Duodenal mucosa (tissue), 2 donors: ENCODE measurements around the gene PDS5B.

Experiments used
- H3K27ac ChIP-seq: one replicate; pipeline ENCODE4 v1.7.0; 2013; ENCODE audit warnings: low read depth, low read length
- H3K27me3 ChIP-seq, 2 donors: one replicate each; pipeline ENCODE4 v1.7.0; 2013; ENCODE audit warnings: low read length in 2 of 2, control low read depth in 1 of 2; ENCODE audit not compliant: insufficient read depth in 2 of 2, control insufficient read depth in 1 of 2
- H3K36me3 ChIP-seq, 2 donors: one replicate each; pipeline ENCODE4 v1.7.0; 2013; ENCODE audit warnings: low read length in 2 of 2, control low read depth in 1 of 2; ENCODE audit not compliant: insufficient read depth in 2 of 2, control insufficient read depth in 1 of 2
- H3K4me1 ChIP-seq, 2 donors: one replicate each; pipeline ENCODE4 v1.7.0; 2013; ENCODE audit warnings: low read length in 2 of 2, control low read depth in 1 of 2; ENCODE audit not compliant: insufficient read depth in 2 of 2, control insufficient read depth in 1 of 2
- H3K4me3 ChIP-seq, 2 donors: one replicate each; pipeline ENCODE4 v1.7.0; 2013; ENCODE audit warnings: low read length in 2 of 2, low read depth in 1 of 2
- H3K9ac ChIP-seq, 2 donors: one replicate each; pipeline ENCODE4 v1.7.0; 2013; ENCODE audit warnings: low read length in 2 of 2, low read depth in 1 of 2
- H3K9me3 ChIP-seq, 2 donors: one replicate each; pipeline ENCODE4 v1.7.0; 2013; ENCODE audit warnings: low read length in 2 of 2, control low read depth in 1 of 2; ENCODE audit not compliant: control insufficient read depth in 1 of 2

Gene PDS5B

GRCh38 chr13:32796754-32797153, 210.5 kb downstream of the PDS5B start:
- H3K9ac ChIP-seq: no peak overlapping the region
- no peak overlapping the region for H3K4me3 ChIP-seq
- H3K9me3 ChIP-seq: no peaks in the 10 kb centered on the region
- no peaks in the 10 kb centered on the region for H3K36me3 ChIP-seq
- no peak overlapping the region for H3K27ac ChIP-seq
- no peaks in the 10 kb centered on the region for H3K4me1 ChIP-seq
- no peaks in the 10 kb centered on the region for H3K27me3 ChIP-seq

- H3K9ac ChIP-seq: no peak overlapping the region
- no peaks in the 10 kb centered on the region for H3K36me3 ChIP-seq
- no peak overlapping the region for H3K27ac ChIP-seq
- no peaks in the 10 kb centered on the region for H3K4me1 ChIP-seq
- no peaks in the 10 kb centered on the region for H3K27me3 ChIP-seq
- no peak overlapping the region for H3K4me3 ChIP-seq
- H3K9me3 ChIP-seq: no peaks in the 10 kb centered on the region
These were observed 215.9 kb downstream of the PDS5B start for GRCh38 chr13:32802159-32802558.

DNA sequence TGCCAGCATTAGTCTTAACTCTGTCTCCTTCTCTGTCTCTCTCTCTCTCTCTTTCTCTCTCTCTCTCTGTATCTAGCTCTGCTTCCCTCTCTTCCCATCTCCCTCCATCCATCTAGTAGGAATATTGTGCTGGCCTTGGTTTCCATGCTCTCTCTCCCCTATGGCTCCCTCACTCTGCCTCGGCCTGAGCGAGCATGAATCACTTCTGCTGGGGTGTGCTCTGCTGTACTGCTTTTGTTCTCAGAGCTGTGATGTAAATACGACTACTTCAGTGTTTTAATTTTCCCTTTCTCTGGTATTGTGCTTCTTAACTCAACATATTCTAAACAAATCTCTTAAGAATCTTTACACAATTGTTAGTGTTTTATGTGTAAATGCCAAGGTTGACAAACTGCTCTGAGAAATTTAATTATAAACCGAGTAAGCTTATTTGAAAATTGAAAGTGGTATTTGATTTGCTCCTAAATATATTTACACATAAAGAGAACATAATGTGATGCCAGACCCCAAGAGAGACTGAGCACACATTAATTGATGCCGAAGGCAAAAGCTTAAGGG, 218.5 kb downstream of the PDS5B start:
- no peaks in the 10 kb centered on the region for H3K27me3 ChIP-seq
- H3K27ac ChIP-seq: no peak overlapping the region
- no peak overlapping the region for H3K9ac ChIP-seq

GRCh38 chr13:32811297-32811800, 225.1 kb downstream of the PDS5B start:
- Histone ChIP-seq H3K9ac (no peak overlapping the region), H3K4me1 (no peaks in the 10 kb centered on the region), H3K36me3 (no peaks in the 10 kb centered on the region), H3K4me3 (no peak overlapping the region), H3K27me3 (no peaks in the 10 kb centered on the region), H3K9me3 (peaks cover 0 to 3% of the 10 kb centered on the region in 2 donors), H3K27ac (no peak overlapping the region)

More for the DNA sequence above, 218.5 kb downstream of the PDS5B start:
- H3K4me1 ChIP-seq: no peaks in the 10 kb centered on the region
- H3K4me3 ChIP-seq: no peak overlapping the region
- H3K36me3 ChIP-seq: no peaks in the 10 kb centered on the region
- H3K9me3 ChIP-seq: no peaks in the 10 kb centered on the region

DNA sequence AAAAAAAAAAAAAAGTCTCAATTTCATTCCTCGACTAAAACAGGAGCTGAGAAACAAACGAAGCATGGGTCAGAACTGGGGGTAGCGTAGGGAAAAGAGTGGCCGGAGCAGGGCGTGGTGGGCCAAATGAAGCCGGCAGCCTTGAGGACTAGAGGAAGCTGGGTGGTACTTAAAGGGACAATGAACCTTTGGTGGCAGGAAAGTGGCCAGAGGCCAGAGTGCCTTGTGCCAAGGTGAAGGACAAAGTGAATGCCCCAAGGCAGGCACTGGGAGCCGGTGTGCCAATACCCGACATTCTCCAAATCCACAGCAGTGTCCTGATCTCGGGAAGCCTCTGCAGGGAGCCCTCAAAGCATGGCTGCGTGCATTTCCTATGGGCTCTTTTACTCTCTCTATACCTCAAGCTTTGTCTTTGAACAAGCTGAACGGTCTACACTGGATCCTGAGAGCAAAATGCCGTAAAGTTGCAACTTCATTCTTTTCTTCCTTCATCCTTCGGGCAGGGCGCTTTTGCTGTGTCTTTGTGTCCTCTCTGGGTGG, 235.0 kb downstream of the PDS5B start:
- Histone ChIP-seq H3K9me3 (no peaks in the 10 kb centered on the region), H3K27ac (no peak overlapping the region), H3K4me1 (no peaks in the 10 kb centered on the region), H3K27me3 (peaks cover 0 to 3% of the 10 kb centered on the region in 2 donors), H3K4me3 (no peak overlapping the region), H3K36me3 (no peaks in the 10 kb centered on the region), H3K9ac (no peak overlapping the region)

GRCh38 chr13:32822771-32823170, 236.5 kb downstream of the PDS5B start:
- Histone ChIP-seq H3K9ac (no peak overlapping the region), H3K36me3 (no peaks in the 10 kb centered on the region), H3K27ac (no peak overlapping the region), H3K4me3 (no peak overlapping the region), H3K4me1 (no peaks in the 10 kb centered on the region), H3K27me3 (peaks cover 0 to 3% of the 10 kb centered on the region in 2 donors), H3K9me3 (no peaks in the 10 kb centered on the region)

GRCh38 chr13:32823597-32823996, 237.3 kb downstream of the PDS5B start:
- no peaks in the 10 kb centered on the region for H3K4me1 ChIP-seq
- no peak overlapping the region for H3K9ac ChIP-seq
- no peak overlapping the region for H3K4me3 ChIP-seq
- peaks cover 0 to 3% of the 10 kb centered on the region in 2 donors for H3K27me3 ChIP-seq
- no peaks in the 10 kb centered on the region for H3K9me3 ChIP-seq
- no peaks in the 10 kb centered on the region for H3K36me3 ChIP-seq
- no peak overlapping the region for H3K27ac ChIP-seq

DNA sequence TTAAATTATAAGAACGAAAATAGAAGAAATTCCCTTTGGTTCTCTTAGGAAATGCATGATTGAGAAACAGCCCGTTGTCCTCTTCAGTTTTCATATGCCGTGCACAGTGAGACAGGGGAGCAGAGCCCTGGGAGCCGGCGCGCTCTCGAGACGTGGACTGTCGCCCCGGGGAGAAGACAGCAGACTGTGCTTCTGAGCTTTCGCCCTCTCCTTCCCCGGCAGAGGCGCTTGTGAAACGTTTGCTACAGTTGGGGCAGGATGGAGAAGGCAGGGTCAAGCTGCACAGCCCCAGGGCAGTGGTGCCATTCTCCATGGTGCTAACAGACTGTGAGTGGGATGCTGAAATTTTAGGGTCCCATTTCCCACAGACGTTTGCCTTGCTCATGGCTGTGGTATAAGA, 237.8 kb downstream of the PDS5B start:
- no peak overlapping the region for H3K9ac ChIP-seq

GRCh38 chr13:32824675-32825074, 238.4 kb downstream of the PDS5B start:
- peaks cover 0 to 3% of the 10 kb centered on the region in 2 donors for H3K27me3 ChIP-seq
- H3K9me3 ChIP-seq: no peaks in the 10 kb centered on the region
- no peak overlapping the region for H3K4me3 ChIP-seq
- H3K4me1 ChIP-seq: no peaks in the 10 kb centered on the region
- no peaks in the 10 kb centered on the region for H3K36me3 ChIP-seq
- no peak overlapping the region for H3K9ac ChIP-seq
- no peak overlapping the region for H3K27ac ChIP-seq

More for the DNA sequence above, 237.8 kb downstream of the PDS5B start:
- no peaks in the 10 kb centered on the region for H3K4me1 ChIP-seq
- peaks cover 0 to 3% of the 10 kb centered on the region in 2 donors for H3K27me3 ChIP-seq
- no peak overlapping the region for H3K27ac ChIP-seq
- no peak overlapping the region for H3K4me3 ChIP-seq
- H3K9me3 ChIP-seq: no peaks in the 10 kb centered on the region
- no peaks in the 10 kb centered on the region for H3K36me3 ChIP-seq

DNA sequence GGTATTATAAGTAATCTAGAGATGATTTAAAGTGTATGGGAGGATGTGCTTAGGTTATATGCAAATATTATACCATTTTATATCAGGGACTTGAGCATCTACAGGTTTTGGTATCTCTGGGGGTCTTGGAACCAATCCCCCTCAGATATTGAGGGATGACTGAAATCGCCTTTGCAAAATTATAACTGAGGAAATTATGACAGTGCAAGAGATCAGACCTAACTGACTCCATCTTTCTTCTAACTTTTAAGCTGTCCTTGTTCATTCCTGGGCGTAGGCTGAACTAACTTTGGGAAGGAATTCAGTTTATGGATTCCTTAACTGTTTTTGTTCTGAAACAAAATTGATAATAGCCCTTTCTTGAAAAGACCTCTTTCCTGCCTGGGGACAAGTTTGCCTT, 239.2 kb downstream of the PDS5B start:
- H3K9ac ChIP-seq: no peak overlapping the region
- peaks cover 0 to 3% of the 10 kb centered on the region in 2 donors for H3K27me3 ChIP-seq
- no peaks in the 10 kb centered on the region for H3K9me3 ChIP-seq
- H3K4me1 ChIP-seq: no peaks in the 10 kb centered on the region
- no peaks in the 10 kb centered on the region for H3K36me3 ChIP-seq
- no peak overlapping the region for H3K4me3 ChIP-seq
- H3K27ac ChIP-seq: no peak overlapping the region
